GM12878 (cell line): ENCODE data around the gene PALD1. TPM values are rescaled to one million over a fixed set of nuclear protein-coding genes. Genes with fewer than 3 reads are reported as not detected.

ENCODE experiments used
- ATAC-seq: fragments of 200-7000 bp; cut with Tn5 transposase; 3 replicates; pipeline ENCODE4 v1.9.1; 2020; ENCODE audit warnings: mild to moderate bottlenecking, moderate library complexity
- BruUV-seq: library from RNA; stranded (reverse); fragments of 400-500 nt; replicated peaks from 2 replicates; lab custom pipeline; 2021; lab: Mats Ljungman, UMichigan
- CTCF ChIA-PET: fragments of 300-600 bp; sonication (Branson Sonifier 250); formaldehyde crosslinking; extraction: SDS; loops from one replicate; lab custom pipeline; 2021; ENCODE audit warnings: inconsistent platforms; lab: Yijun Ruan, JAX
- POLR2A ChIA-PET: fragments of 350-600 bp; formaldehyde crosslinking; extraction: SDS; loops from one replicate; lab custom pipeline; 2021; ENCODE audit warnings: inconsistent platforms; lab: Charles Lee
- RAD21 ChIA-PET: fragments of 300-600 bp; sonication (Branson Sonifier 250); formaldehyde crosslinking; loops from one replicate; lab custom pipeline; 2023; ENCODE audit warnings: antibody characterized with exemption; ENCODE audit not compliant: unreplicated experiment; lab: Charles Lee
- SMC1A ChIA-PET: fragments of 300-600 bp; sonication (Branson Sonifier 250); formaldehyde crosslinking; loops from one replicate; lab custom pipeline; 2023; ENCODE audit not compliant: unreplicated experiment, uncharacterized antibody; lab: Charles Lee
- DNase-seq: peaks from one replicate; pipeline ENCODE4 v3.0.0-alpha.2; 2011; ENCODE audit warnings: low read depth, low spot score
- FAIRE-seq: peaks from 3 replicates; lab custom pipeline; 2011; peaks lifted over from hg19 to GRCh38; lab: Jason Lieb, UNC
- H2AFZ ChIP-seq: 2 replicates; pipeline ENCODE4 v1.6.0; 2011; ENCODE audit warnings: low read depth, low read length, control low read depth; ENCODE audit not compliant: control insufficient read depth
- H3K27ac ChIP-seq: 2 replicates; pipeline ENCODE4 v1.5.1; 2011; ENCODE audit warnings: control low read depth; ENCODE audit not compliant: control insufficient read depth, insufficient read depth
- H3K27me3 ChIP-seq, 2 experiments: replicated peaks in 1 of 2; 2 replicates each; pipeline versions ENCODE4 v1.6.0 to v1.6.1; 2011; ENCODE audit warnings: low read length in 1 of 2; ENCODE audit not compliant: control insufficient read depth in 2 of 2, insufficient read depth in 2 of 2
- H3K36me3 ChIP-seq, 2 experiments: 2 replicates each; pipeline ENCODE4 v1.5.1; 2011; ENCODE audit warnings: low read length in 1 of 2; ENCODE audit not compliant: control insufficient read depth in 2 of 2, insufficient read depth in 2 of 2
- H3K4me1 ChIP-seq: 2 replicates; pipeline ENCODE4 v1.6.1; 2011; ENCODE audit warnings: mild to moderate bottlenecking, low read length, moderate library complexity, mixed read lengths; ENCODE audit not compliant: control insufficient read depth, insufficient read depth
- H3K4me2 ChIP-seq: 2 replicates; pipeline ENCODE4 v1.6.0; 2011; ENCODE audit warnings: control low read depth; ENCODE audit not compliant: control insufficient read depth, insufficient read depth
- H3K4me3 ChIP-seq: fragments of 200-600 bp; sonication (generic); 2 replicates; pipeline ENCODE4 v1.5.1; 2016
- H3K79me2 ChIP-seq: 2 replicates; pipeline ENCODE4 v1.6.0; 2011; ENCODE audit warnings: low read length; ENCODE audit not compliant: control insufficient read depth, insufficient read depth
- H3K9ac ChIP-seq: 2 replicates; pipeline ENCODE4 v1.8.0; 2011; ENCODE audit warnings: low read length, control low read depth, mixed read lengths; ENCODE audit not compliant: control insufficient read depth, insufficient read depth
- H3K9me3 ChIP-seq: replicated peaks from 3 replicates; pipeline ENCODE4 v1.5.1; 2011; ENCODE audit warnings: mild to moderate bottlenecking, low read length; ENCODE audit not compliant: control insufficient read depth, insufficient read depth
- H4K20me1 ChIP-seq: 2 replicates; pipeline ENCODE4 v1.6.0; 2011; ENCODE audit not compliant: control insufficient read depth, insufficient read depth
- WGBS: methylation state at CpG from one replicate; pipeline ENCODE4 v1.1.6; 2016; ENCODE audit warnings: low lambda C conversion rate; ENCODE audit not compliant: insufficient replicate concordance, insufficient coverage; ENCODE audit errors: missing lambda C conversion rate; 5-methylcytosine and 5-hydroxymethylcytosine counted together
- in situ Hi-C: fragments of 300-500 bp; cut with MboI; formaldehyde crosslinking; loops from 9 replicates; pipeline ENCODE4 v1.14.3; 2018; ENCODE audit warnings: mixed read lengths
- intact Hi-C: fragments of 100-400 bp; cut with micrococcal nuclease; formaldehyde crosslinking; loops from one replicate; pipeline ENCODE4 v1.14.2; 2022; ENCODE audit not compliant: unreplicated experiment
- polyA plus RNA-seq, 11 experiments: library from polyadenylated mRNA; depleted of rRNA in 4 of 11; unstranded in 6 of 11; stranded (reverse) in 5 of 11; fragments of >200 nt; fragmentation: Nextera tagmentation in 4 of 11; fragmentation: Illumina TruSeq in 1 of 11; extraction: Ambion mirVana in 4 of 11; extraction: Trizol in 1 of 11; gene quantifications; 1 replicate in 1 of 11; 2 replicates in 10 of 11; pipeline versions ENCODE4 v1.2.1 to v1.2.3, GENCODE V29; 2011 to 2016; ENCODE audit warnings: inconsistent platforms in 2 of 11, missing spikeins in 2 of 11, low read depth in 1 of 11
- total RNA-seq, 4 experiments: library from RNA; depleted of rRNA in 3 of 4; stranded (reverse); fragments of >200 nt in 3 of 4; fragmentation: Illumina TruSeq in 1 of 4; extraction: Trizol in 1 of 4; gene quantifications; 2 replicates each; pipeline versions ENCODE4 v1.2.1 to v1.2.3, GENCODE V29; 2013 to 2021
- TF ChIP-seq, protein P1 (sequence below): fragments of 450-650 bp; IDR thresholded peaks from 2 replicates; pipeline ENCODE4 v1.6.1; 2017; ENCODE audit warnings: low read depth, mild to moderate bottlenecking, moderate library complexity
- TF ChIP-seq, protein P2 (sequence below): fragments of 450-650 bp; IDR thresholded peaks from 2 replicates; pipeline ENCODE4 v1.6.1; 2016; ENCODE audit warnings: mild to moderate bottlenecking, moderate library complexity, borderline replicate concordance

Gene PALD1
- total and polyA plus RNA-seq, 10 of the 15 experiments (the other 5 are each of a cell fraction or from before 2014, with no cell fraction given): 0.43 to 20.9 (median 9.0) TPM

DNA sequence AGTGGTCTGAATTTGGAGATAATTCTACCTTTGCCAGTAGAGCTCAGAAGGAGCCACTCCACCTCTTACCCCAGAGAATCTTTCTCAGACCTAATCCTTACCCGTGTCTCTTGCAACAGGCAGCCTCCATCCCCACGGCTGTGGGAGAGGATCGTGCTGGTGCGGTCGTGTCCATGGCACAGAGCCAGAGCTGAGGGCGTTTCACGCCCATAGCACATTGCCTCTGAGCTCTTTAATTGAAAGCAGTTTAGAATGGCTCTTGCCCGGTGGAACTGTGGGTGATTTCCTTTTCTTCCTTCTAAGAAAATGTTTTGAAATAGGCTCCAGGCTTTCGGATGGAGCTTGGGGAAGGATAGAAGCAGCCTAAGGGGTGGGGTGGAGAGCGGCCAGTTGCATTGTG lies 82.5 kb downstream of the PALD1 start:
- H4K20me1 ChIP-seq: no peaks in the 10 kb centered on the region
- no peak overlapping the region for H3K9ac ChIP-seq
- FAIRE-seq (no peak), ATAC-seq (no peak), DNase-seq (no peak)
- ChIA-PET RAD21 (interaction anchor here (0.5 to 1.0 kb wide), 3 partner anchors 100 to 198 kb away, joined by 3 read pairs; no protein-coding TSS in a partner anchor), SMC1A (interaction anchor here (1.3 kb wide), 1 partner anchor 55 kb away, joined by 4 read pairs; no protein-coding TSS in a partner anchor), POLR2A (no interaction called here), CTCF (interaction anchor here (1.0 to 4.5 kb wide), 4 partner anchors 17 to 197 kb away, joined by 3 to 30 read pairs (median 4); no protein-coding TSS in a partner anchor)
- no peak overlapping the region for H3K4me2 ChIP-seq
- no peak overlapping the region for H3K4me3 ChIP-seq
- no peak overlapping the region for H2AFZ ChIP-seq
- 84% methylated on average over 10 of the region's 10 CpGs for WGBS
- intact Hi-C loops: no loop called here
- H3K79me2 ChIP-seq: no peaks in the 10 kb centered on the region
- TF ChIP-seq, protein P1, sequence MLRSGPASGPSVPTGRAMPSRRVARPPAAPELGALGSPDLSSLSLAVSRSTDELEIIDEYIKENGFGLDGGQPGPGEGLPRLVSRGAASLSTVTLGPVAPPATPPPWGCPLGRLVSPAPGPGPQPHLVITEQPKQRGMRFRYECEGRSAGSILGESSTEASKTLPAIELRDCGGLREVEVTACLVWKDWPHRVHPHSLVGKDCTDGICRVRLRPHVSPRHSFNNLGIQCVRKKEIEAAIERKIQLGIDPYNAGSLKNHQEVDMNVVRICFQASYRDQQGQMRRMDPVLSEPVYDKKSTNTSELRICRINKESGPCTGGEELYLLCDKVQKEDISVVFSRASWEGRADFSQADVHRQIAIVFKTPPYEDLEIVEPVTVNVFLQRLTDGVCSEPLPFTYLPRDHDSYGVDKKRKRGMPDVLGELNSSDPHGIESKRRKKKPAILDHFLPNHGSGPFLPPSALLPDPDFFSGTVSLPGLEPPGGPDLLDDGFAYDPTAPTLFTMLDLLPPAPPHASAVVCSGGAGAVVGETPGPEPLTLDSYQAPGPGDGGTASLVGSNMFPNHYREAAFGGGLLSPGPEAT: no peak
- TF ChIP-seq, protein P2, sequence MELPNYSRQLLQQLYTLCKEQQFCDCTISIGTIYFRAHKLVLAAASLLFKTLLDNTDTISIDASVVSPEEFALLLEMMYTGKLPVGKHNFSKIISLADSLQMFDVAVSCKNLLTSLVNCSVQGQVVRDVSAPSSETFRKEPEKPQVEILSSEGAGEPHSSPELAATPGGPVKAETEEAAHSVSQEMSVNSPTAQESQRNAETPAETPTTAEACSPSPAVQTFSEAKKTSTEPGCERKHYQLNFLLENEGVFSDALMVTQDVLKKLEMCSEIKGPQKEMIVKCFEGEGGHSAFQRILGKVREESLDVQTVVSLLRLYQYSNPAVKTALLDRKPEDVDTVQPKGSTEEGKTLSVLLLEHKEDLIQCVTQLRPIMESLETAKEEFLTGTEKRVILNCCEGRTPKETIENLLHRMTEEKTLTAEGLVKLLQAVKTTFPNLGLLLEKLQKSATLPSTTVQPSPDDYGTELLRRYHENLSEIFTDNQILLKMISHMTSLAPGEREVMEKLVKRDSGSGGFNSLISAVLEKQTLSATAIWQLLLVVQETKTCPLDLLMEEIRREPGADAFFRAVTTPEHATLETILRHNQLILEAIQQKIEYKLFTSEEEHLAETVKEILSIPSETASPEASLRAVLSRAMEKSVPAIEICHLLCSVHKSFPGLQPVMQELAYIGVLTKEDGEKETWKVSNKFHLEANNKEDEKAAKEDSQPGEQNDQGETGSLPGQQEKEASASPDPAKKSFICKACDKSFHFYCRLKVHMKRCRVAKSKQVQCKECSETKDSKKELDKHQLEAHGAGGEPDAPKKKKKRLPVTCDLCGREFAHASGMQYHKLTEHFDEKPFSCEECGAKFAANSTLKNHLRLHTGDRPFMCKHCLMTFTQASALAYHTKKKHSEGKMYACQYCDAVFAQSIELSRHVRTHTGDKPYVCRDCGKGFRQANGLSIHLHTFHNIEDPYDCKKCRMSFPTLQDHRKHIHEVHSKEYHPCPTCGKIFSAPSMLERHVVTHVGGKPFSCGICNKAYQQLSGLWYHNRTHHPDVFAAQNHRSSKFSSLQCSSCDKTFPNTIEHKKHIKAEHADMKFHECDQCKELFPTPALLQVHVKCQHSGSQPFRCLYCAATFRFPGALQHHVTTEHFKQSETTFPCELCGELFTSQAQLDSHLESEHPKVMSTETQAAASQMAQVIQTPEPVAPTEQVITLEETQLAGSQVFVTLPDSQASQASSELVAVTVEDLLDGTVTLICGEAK: no peak
- no peak overlapping the region for H3K27ac ChIP-seq
- in situ Hi-C loops: no loop called here
- no peaks in the 10 kb centered on the region; the same call in 1 of the 2 replicates for H3K4me1 ChIP-seq
- no peaks in the 10 kb centered on the region for H3K27me3 ChIP-seq
- no TSS peak for BruUV-seq
- no peaks in the 10 kb centered on the region; a peak in 2 of 4 replicates for H3K36me3 ChIP-seq
- H3K9me3 ChIP-seq: no peaks in the 10 kb centered on the region
